NCI-H146 treated with DMSO at 0.1 percent for 48 hours (cell line): ENCODE data around the gene NRG2.

Experiments
- DNase-seq: peaks from one replicate; lab custom pipeline; 2025; ENCODE audit not compliant: unreplicated experiment; lab: John Stamatoyannopoulos, UW

NRG2 gene

DNA sequence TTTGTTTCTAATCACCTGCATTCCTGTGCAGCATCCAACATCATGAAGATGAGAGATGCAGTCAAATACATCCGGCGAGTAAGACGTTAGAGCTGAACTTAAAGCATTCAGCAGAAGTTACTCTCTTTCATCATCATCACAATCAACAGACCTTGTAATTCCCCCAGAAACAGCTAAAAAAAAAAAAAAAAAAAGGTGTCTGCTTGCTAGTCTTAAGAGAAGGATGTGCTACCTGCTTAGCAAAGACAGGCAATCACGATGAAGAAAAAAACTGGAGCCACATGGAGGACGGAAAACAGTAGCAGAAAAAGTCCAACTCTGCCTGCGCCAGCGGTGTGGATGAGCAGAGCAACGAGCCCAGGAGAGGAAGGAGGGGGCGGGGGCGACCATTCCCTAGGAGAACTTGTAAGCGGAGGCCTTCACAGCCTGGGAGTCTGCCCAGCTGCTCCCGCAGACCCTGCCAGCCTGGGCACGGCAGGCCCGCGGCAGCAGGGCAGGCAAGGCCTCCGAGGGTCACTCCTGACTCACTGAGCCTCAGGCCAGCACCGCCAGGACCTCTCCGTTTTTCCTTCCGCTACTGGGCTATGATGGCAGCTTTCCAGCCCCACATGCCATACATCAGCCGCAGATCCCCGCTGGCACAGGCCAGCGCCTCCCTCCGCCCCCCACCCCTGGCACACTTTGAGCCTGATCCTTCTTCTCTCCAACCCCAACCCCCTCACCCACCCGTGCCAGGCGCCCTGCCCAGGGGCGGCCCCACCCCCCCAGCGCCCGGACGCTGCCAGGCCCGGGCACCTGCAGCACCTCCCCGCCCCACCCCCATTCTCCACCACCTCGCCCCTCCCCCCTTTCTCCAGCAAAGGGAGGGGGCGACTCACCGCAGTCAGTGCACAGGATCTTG, 1.4 kb downstream of the NRG2 start:
- no peak for DNase-seq

DNA sequence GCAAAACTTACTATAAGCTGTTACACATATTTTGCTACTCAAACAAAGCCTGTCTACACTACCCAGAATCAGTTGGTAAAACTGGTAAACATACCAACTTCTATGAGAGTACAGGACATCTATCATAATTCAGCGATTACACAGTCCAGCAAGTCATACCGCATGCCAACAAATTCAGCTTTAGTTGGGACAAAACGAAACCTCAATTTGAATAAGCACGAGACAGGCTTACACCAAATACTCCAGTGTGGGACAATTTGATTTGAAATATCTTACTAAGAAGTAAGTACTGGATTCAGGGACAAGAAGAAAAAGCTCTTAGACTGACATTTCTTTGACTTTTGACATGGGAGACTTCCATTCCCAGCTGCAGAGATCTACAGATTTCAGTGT, 2.0 kb downstream of the NRG2 start:
- no peak for DNase-seq

- DNase-seq, result no peak
These were observed 2.7 kb downstream of the NRG2 start for GRCh38 chr5:140040358-140040757.

GRCh38 chr5:140039561-140039960, 3.5 kb downstream of the NRG2 start:
- DNase-seq, result no peak

DNA sequence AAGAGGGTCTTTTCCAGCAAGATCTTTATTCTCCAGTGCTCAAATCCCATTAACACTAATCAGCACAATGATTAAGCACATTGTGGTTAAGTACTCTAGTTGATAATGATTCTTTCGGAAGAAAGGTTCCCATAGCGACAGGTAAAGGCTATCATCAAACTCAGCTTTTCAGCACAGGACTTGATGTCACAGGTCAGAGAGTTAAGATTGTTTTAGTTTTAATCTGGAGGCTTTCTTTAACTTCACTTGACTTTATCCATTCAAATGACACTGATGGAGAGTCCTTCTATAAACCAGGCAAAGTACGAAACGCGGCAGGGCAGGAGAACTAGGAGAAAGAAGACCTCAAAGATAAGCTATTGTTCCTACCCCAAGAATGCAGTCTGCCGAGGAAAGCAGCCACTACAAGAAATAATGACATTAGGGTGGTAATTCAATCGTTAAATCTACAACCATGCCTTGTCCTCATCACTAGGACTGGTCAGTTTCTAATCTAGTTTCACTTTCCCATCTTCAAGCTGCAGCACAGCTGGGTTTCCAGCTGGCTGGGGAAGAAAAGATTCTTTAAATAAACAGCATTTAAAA, 4.6 kb downstream of the NRG2 start:
- no peak for DNase-seq

GRCh38 chr5:140037012-140037411, 6.1 kb downstream of the NRG2 start:
- no peak for DNase-seq

DNA sequence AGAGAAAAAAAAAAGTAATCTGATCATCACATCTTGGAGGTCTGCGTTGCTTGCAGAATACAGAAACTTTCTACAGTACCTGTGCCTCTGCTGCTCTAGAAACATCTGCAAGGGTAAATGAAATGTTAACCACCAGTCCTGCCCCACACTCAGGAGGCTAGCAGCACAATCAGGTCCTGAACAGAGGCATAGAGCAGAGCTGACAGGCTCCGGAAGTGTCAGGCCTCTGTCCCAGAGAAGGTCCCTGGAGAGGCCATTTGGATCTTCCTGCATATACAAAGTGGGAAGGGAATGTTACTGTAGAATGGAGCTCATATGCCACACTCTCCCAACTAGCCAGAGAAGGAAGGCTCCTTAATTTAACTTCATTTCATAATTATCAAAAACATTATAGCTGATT, 7.2 kb downstream of the NRG2 start:
- DNase-seq, result no peak

GRCh38 chr5:140033037-140033760, 9.9 kb downstream of the NRG2 start:
- no peak for DNase-seq

- no peak for DNase-seq
These were observed 10.8 kb downstream of the NRG2 start for GRCh38 chr5:140032296-140032695.

DNA sequence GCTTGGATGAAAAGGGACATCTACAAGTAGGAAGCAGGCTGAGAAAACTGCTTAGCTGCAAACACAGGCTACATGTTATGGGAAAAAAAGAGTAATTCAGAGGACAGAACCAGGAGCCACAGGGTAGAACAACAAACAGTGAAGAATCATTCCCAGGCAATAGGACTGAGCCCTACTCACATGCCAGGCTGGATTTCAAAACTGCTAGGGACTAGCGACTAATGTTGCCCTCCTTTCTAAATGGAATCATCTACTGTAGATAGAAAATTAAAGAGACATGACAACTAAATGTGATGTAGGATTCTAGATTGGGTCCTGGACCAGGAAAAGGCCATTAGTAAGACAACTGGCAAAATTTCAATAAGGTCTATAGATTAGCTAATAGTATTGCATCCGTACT, 15.3 kb downstream of the NRG2 start:
- no peak for DNase-seq

DNA sequence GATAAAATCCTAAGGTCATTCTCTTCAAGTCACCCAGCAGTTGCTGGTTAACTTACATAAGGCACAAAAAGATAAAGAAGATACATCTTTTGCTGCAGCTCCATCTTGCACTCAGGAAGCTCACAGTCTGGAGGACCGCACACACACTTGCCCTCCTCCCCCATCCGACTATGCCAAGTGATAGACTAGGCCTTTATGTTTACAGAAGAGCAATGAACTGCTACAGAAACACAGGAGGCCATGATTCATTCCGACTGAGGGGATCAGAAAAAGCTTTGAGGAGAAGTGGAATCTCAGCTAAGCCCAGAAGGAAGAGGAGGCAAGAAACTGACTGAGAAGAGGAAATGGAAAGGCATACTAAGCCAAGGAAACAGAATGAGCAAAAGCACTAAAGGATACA, 17.4 kb downstream of the NRG2 start:
- DNase-seq, result no peak

DNA sequence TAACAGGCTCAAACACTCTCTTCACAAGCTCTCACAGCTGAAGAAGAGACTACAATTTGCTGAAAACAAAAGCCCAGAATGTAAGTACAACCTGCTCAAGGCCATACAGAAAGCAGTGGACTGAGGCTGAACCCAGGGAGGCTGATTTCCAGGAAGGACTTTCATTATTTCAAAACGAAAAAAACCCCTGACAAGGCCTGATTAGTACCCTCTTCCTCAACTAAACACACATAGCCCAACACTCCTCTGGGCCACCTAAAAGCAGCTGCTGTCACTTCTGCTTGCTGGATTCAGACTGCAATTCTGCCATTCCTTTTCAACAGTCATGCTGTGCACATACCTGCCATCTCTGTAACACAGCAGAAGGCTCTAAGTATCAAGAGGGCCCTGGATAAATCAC, 18.2 kb downstream of the NRG2 start:
- DNase-seq, result no peak

DNA sequence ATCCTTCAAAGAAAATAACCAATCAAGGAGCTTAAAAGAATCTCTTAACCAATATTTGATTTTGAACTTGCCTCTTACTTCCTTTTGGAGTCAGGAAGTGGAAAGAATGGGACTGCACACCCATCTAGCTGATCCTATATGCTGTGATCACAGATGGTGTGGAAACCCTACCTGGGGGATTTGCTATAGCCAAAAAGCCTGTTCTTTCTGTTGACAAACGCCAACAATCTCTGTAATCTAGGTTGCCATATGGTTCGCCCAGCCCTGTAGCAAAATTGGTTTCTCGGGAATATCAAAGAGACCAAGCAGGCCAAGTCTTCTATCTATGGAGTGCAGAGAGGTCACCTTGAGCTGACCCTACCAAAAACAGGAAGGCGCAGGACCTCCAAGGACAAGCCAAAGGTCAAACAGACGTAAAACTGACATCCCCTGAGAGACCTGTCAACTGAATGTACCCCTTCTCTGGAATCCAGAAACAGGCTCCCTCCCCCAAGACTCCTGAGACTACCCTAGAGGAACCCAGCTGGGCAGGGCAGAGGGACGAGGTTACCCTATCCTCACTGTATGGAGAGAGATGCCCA, 19.4 kb downstream of the NRG2 start:
- DNase-seq, result no peak

DNA sequence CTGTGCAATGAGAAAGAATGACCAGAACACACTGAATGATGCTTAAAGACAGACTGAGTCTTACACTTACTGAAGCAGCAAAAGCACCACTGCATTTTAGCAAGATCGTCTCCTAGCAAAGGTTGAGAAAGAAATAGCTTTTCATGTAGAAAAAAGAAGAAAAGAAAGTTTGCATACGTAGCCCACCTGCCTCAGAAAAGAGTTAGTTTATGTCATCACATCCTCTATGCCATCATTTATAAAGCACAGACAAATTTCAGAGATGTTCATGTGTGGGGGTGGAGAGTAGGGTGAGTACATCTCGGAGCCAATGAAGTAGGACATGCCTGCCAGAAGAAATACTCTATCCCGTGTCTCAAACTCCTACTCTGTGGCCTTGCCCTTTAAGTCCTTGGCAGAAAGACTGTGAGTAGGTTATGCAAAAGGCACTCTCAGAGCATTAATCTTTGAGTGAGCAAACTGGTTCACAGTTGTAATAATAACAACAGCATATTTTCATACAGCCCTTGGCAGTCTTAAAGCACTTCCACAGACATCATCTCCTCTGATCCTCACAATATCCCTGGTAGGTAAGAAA, 22.4 kb downstream of the NRG2 start:
- no peak for DNase-seq

DNA sequence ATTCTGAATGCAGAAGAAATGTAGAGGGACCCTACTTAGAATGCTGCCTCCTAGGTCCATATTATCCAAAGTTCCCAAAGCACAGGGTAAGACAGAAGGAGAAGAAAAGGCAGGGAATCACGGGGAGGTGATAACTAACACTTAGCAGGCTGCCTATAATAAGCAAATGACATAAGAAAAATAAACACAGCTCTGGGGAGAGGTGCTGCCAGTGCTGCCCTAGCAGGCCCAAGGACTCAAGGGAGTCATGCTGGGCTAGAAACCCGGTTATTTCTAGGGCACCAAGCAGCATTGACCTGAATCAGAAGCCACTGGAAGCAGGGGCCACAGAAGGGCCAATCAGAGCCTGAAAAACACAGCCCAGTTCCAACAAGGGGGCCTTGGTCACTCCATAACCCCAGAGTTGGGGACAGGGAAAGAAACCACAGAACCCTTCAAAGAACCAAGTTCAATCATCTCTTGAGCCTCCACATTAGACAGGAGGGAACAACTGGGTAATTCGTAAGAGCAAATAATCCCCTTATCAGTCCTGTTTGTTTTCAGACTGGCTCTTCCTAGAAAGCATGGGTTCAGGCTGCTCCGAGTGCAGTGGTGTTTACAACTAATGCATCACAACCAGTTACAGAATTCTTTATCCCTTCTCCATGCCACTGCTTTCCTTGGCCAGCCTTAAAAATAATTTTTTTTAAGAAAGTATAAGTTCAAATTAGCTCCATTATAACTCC, 24.0 kb downstream of the NRG2 start:
- no peak for DNase-seq

GRCh38 chr5:140018517-140018916, 24.6 kb downstream of the NRG2 start:
- no peak for DNase-seq

DNA sequence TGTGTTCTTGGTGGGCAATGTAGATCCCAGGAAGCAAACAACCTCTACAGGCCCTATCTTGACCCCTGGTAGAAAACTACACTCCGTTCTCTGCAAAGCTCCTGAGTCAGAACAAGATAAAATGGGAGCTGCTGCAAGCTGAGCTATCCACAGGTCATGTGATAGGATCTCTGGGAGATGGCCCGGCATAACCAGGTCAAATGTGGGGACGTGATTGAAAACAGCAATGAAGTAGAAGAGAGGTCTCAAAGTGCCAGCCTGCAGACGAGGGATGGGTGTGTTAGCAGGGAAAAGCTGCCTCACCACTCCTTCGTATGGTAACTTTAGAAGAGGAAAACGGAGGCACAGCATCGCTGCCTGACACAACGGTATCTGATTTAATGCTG, 25.0 kb downstream of the NRG2 start:
- DNase-seq, result no peak

DNA sequence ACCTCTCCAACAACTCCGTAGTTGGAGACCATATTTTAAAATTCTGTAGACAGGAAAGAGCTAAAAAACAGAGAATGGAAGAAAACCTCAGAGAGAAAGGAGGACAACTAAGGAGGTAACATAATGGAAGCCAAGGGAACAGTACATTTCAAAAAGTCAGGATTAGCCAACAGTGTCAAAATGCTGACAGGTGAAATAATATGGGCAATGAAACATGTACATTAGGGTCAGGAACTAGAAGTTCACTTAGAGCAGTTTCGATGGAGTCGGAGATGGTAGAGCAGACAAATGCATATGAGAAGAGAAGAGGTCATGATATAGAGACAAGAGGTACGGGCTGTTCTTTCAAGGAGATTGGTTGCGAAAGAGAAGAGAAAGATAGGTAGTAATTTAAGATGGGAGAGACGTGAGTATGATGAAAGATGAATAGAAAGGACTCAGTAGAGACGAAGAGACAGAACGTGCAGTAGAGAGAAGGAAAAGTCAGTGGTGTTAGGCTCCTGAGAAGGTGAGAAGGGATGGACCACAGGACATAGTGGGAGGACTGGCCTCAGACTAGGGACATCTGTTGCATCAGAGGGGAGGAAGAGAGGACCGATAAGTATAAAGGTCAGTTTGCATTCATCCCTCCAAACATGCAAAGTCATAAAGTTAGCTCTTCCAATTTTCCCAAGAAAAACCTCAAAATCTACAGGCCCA, 25.6 kb downstream of the NRG2 start:
- no peak for DNase-seq

- DNase-seq, result no peak
These were observed 27.4 kb downstream of the NRG2 start for GRCh38 chr5:140015706-140016105.

DNA sequence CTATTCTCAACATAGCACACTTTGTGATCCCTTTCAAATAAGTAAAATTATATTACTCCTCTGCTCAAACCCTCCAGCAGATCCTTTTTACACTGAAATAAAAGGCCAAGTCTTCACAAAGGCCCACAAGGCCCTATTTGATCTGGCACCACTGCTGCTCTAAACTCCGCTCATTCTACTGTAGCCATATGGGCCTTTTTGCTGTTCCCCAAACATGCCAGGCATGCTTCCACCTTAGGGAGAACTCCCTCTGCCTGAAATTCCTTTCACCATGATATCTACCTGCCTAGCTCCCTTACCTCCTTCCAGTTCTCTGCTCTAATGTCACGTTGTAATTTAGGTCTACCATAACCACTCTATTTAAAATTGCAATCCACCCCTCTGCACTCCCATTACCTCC, 28.3 kb downstream of the NRG2 start:
- DNase-seq, result no peak
